Measurements from ENCODE around the gene INTS4.
"Not testable (repeated sequence)": the region's sequence is repeated elsewhere in the genome, so short reads cannot be mapped to it uniquely, and the experiment has no call there.

Gene INTS4

GRCh38 chr11:77958583-77959177 is 35.8 kb downstream of the INTS4 start:
- DNase-seq: not testable (repeated sequence)

GRCh38 chr11:77943296-77943695 is 51.2 kb downstream of the INTS4 start:
- not testable (repeated sequence) for DNase-seq

GRCh38 chr11:77942465-77942864 is 52.0 kb downstream of the INTS4 start:
- not testable (repeated sequence) for DNase-seq

- DNase-seq: not testable (repeated sequence)
These were observed 60.9 kb downstream of the INTS4 start for GRCh38 chr11:77933596-77933995.

GRCh38 chr11:77930334-77931208 is 63.9 kb downstream of the INTS4 start:
- not testable (repeated sequence) for DNase-seq

GRCh38 chr11:77917713-77918112 is 76.8 kb downstream of the INTS4 start:
- not testable (repeated sequence) for DNase-seq

GRCh38 chr11:77914307-77914791 is 80.1 kb downstream of the INTS4 start:
- not testable (repeated sequence) for DNase-seq

GRCh38 chr11:77913608-77914306 is 80.7 kb downstream of the INTS4 start:
- not testable (repeated sequence) for DNase-seq

- DNase-seq: not testable (repeated sequence)
These were observed 83.6 kb downstream of the INTS4 start for GRCh38 chr11:77910828-77911227.

GRCh38 chr11:77909277-77909676 is 85.2 kb downstream of the INTS4 start:
- no peak for DNase-seq

GRCh38 chr11:77908835-77909234 is 85.6 kb downstream of the INTS4 start:
- no peak for DNase-seq

GRCh38 chr11:77894949-77895348 is 99.5 kb downstream of the INTS4 start:
- not testable (repeated sequence) for DNase-seq

- DNase-seq: not testable (repeated sequence)
These were observed 102.8 kb downstream of the INTS4 start for GRCh38 chr11:77891703-77892102.

GRCh38 chr11:77891256-77891655 is 103.2 kb downstream of the INTS4 start:
- DNase-seq: not testable (repeated sequence)

- not testable (repeated sequence) for DNase-seq
These were observed 103.8 kb downstream of the INTS4 start for GRCh38 chr11:77890619-77891056.

- DNase-seq: not testable (repeated sequence)
These were observed 104.3 kb downstream of the INTS4 start for GRCh38 chr11:77890100-77890614.

GRCh38 chr11:77889045-77889444 is 105.4 kb downstream of the INTS4 start:
- DNase-seq: not testable (repeated sequence)

- no peak for DNase-seq
These were observed 108.1 kb downstream of the INTS4 start for GRCh38 chr11:77886401-77886800.

- no peak for DNase-seq
These were observed 109.7 kb downstream of the INTS4 start for GRCh38 chr11:77884829-77885190.

- DNase-seq: no peak
These were observed 110.2 kb downstream of the INTS4 start for GRCh38 chr11:77884186-77884828.

- DNase-seq: no peak
These were observed 110.7 kb downstream of the INTS4 start for GRCh38 chr11:77883775-77884174.
